NT2/D1 (cell line): ENCODE results near the gene GSTO2.

Experiments
- SUZ12 ChIP-seq: IDR thresholded peaks from 2 replicates; pipeline ENCODE4 v1.6.1; 2011; ENCODE audit not compliant: insufficient read length, insufficient read depth; ENCODE audit errors: extremely low read depth
- YY1 ChIP-seq: IDR thresholded peaks from 2 replicates; pipeline ENCODE4 v1.6.1; 2011; ENCODE audit not compliant: insufficient read length, insufficient read depth
- ZNF274 ChIP-seq: IDR thresholded peaks from 2 replicates; pipeline ENCODE4 v1.6.1; 2011; ENCODE audit warnings: mild to moderate bottlenecking, low read depth, low read length

GRCh38 chr10:104220522-104220921, 48.5 kb upstream of the GSTO2 start:
- TF ChIP-seq YY1 = no peak
- no peak for TF ChIP-seq ZNF274
- no peak for TF ChIP-seq SUZ12
